ENCODE results near the gene RPL22.

DNA sequence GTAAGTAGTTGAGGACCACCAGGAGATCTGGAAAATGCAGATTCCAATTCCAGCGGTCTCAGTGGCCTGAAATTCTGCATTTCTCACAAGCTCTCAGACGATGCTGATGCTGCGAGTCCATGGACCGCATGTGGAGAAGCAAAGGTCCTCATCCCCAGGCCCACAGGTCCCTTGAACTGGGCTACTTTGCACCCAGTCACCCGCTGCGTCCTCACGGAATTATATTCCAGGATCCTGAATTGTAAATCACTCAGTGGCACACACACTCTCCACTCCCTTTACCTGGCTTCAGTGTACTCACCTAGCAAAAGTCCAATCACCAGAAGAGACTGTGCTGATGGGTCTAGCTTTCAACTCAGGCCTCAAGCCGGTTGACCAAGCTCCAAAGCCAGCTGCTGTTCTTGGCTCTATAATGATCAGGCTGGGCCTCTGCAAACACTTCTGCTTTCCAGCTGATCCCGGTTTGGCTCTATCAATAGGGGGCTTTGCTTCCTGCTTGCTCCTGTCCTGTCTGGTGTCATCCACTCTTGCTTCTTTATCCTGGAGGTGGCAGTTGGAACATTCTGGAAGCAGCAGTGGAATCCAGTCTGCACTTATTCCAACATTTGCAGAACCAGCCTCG is 904 bp upstream of the RPL22 start:
- TF ChIP-seq, protein P1, sequence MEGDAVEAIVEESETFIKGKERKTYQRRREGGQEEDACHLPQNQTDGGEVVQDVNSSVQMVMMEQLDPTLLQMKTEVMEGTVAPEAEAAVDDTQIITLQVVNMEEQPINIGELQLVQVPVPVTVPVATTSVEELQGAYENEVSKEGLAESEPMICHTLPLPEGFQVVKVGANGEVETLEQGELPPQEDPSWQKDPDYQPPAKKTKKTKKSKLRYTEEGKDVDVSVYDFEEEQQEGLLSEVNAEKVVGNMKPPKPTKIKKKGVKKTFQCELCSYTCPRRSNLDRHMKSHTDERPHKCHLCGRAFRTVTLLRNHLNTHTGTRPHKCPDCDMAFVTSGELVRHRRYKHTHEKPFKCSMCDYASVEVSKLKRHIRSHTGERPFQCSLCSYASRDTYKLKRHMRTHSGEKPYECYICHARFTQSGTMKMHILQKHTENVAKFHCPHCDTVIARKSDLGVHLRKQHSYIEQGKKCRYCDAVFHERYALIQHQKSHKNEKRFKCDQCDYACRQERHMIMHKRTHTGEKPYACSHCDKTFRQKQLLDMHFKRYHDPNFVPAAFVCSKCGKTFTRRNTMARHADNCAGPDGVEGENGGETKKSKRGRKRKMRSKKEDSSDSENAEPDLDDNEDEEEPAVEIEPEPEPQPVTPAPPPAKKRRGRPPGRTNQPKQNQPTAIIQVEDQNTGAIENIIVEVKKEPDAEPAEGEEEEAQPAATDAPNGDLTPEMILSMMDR (IDR thresholded peaks at IDR 0.05; ENCODE audit: control extremely low read depth in 1 of 3, insufficient read depth in 1 of 3, low read depth in 1 of 3, low read length in 3 of 3) = no peak
- TF ChIP-seq POLR2AphosphoS5 (IDR thresholded peaks at IDR 0.05; ENCODE audit: low read depth, low read length) (no peak), RAD21 (IDR thresholded peaks at IDR 0.05 in 1 of 2, conservative IDR thresholded peaks at IDR 0.05 in 1 of 2; ENCODE audit: low read depth in 2 of 2, low read length in 2 of 2) (no peak), SP1 (IDR thresholded peaks at IDR 0.05; ENCODE audit: low read depth, low read length) (no peak), POLR2A (IDR thresholded peaks at IDR 0.05; ENCODE audit: control extremely low read depth in 1 of 2, low read depth in 2 of 2, low read length in 2 of 2) (no peak; a peak in 1 of 3 replicates), EZH2 (IDR thresholded peaks at IDR 0.05; ENCODE audit: low read depth, low read length, severe bottlenecking) (no peak), MAFK (IDR thresholded peaks at IDR 0.05; ENCODE audit: low read depth, low read length) (no peak), TCF12 (IDR thresholded peaks at IDR 0.05; ENCODE audit: low read depth, low read length) (no peak)
- TF ChIP-seq, protein P2, sequence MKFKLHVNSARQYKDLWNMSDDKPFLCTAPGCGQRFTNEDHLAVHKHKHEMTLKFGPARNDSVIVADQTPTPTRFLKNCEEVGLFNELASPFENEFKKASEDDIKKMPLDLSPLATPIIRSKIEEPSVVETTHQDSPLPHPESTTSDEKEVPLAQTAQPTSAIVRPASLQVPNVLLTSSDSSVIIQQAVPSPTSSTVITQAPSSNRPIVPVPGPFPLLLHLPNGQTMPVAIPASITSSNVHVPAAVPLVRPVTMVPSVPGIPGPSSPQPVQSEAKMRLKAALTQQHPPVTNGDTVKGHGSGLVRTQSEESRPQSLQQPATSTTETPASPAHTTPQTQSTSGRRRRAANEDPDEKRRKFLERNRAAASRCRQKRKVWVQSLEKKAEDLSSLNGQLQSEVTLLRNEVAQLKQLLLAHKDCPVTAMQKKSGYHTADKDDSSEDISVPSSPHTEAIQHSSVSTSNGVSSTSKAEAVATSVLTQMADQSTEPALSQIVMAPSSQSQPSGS (IDR thresholded peaks at IDR 0.05; ENCODE audit: low read length) = no peak
